ENCODE data around the gene IFI16. TPM values are rescaled to one million over a fixed set of nuclear protein-coding genes. Genes with fewer than 3 reads are reported as not detected.

IFI16 gene
- total and polyA plus RNA-seq, 2 experiments from 2014 or later = 25.1 to 31.8 TPM

- Histone ChIP-seq H3K4me1 (ENCODE audit: insufficient read depth) (no peaks in the 10 kb centered on the region), H3K4me3 (no peak overlapping the region), H3K27me3 (no peaks in the 10 kb centered on the region), H4K20me1 (ENCODE audit: insufficient read depth, poor library complexity, severe bottlenecking) (no peaks in the 10 kb centered on the region), H3K36me3 (replicated peaks; ENCODE audit: insufficient read depth, low read depth) (no peaks in the 10 kb centered on the region), H2AFZ (no peak overlapping the region), H3K4me2 (no peak overlapping the region), H3K9me3 (ENCODE audit: low read depth) (no peaks in the 10 kb centered on the region), H3K27ac (no peak overlapping the region), H3K79me2 (no peaks in the 10 kb centered on the region), H3K9me2 (replicated peaks; ENCODE audit: insufficient read depth) (no peaks in the 10 kb centered on the region)
- DNase-seq (ENCODE audit: low spot score) = no peak
- WGBS (ENCODE audit: low lambda C conversion rate, missing lambda C conversion rate) = 88% methylated on average over 12 of the region's 12 CpGs
- TF ChIP-seq EZH2phosphoT487 (IDR thresholded peaks at IDR 0.05; ENCODE audit: low read depth, severe bottlenecking, unreplicated experiment) (no peak), CTCF (IDR thresholded peaks at IDR 0.05; ENCODE audit: poor library complexity) (no peak), EZH2 (IDR thresholded peaks at IDR 0.05; ENCODE audit: borderline replicate concordance) (no peak)
These were observed 67.6 kb downstream of the IFI16 start for GRCh38 chr1:159077120-159077961.

- Histone ChIP-seq H3K27ac (no peak overlapping the region), H3K4me3 (no peak overlapping the region), H4K20me1 (ENCODE audit: insufficient read depth, poor library complexity, severe bottlenecking) (no peaks in the 10 kb centered on the region), H2AFZ (no peak overlapping the region), H3K27me3 (no peaks in the 10 kb centered on the region), H3K79me2 (no peaks in the 10 kb centered on the region), H3K9me3 (ENCODE audit: low read depth) (no peaks in the 10 kb centered on the region), H3K4me1 (ENCODE audit: insufficient read depth) (no peaks in the 10 kb centered on the region), H3K36me3 (replicated peaks; ENCODE audit: insufficient read depth, low read depth) (no peaks in the 10 kb centered on the region), H3K9me2 (replicated peaks; ENCODE audit: insufficient read depth) (no peaks in the 10 kb centered on the region), H3K4me2 (no peak overlapping the region)
- no peak for TF ChIP-seq EZH2phosphoT487 (IDR thresholded peaks at IDR 0.05; ENCODE audit: low read depth, severe bottlenecking, unreplicated experiment)
- TF ChIP-seq EZH2 (IDR thresholded peaks at IDR 0.05; ENCODE audit: borderline replicate concordance) = no peak
- TF ChIP-seq CTCF (IDR thresholded peaks at IDR 0.05; ENCODE audit: poor library complexity) = no peak
- no peak for DNase-seq (ENCODE audit: low spot score)
- WGBS (ENCODE audit: low lambda C conversion rate, missing lambda C conversion rate) = 93% methylated on average over 1 of the region's 1 CpG
These were observed 69.8 kb downstream of the IFI16 start for GRCh38 chr1:159079525-159079924.

- Histone ChIP-seq H4K20me1 (ENCODE audit: insufficient read depth, poor library complexity, severe bottlenecking) (no peaks in the 10 kb centered on the region), H3K4me1 (ENCODE audit: insufficient read depth) (no peaks in the 10 kb centered on the region), H2AFZ (no peak overlapping the region), H3K27me3 (no peaks in the 10 kb centered on the region), H3K4me3 (no peak overlapping the region), H3K4me2 (no peak overlapping the region), H3K9me2 (replicated peaks; ENCODE audit: insufficient read depth) (no peaks in the 10 kb centered on the region), H3K9me3 (ENCODE audit: low read depth) (no peaks in the 10 kb centered on the region), H3K27ac (no peak overlapping the region), H3K79me2 (no peaks in the 10 kb centered on the region), H3K36me3 (replicated peaks; ENCODE audit: insufficient read depth, low read depth) (no peaks in the 10 kb centered on the region)
- no peak for DNase-seq (ENCODE audit: low spot score)
- WGBS (ENCODE audit: low lambda C conversion rate, missing lambda C conversion rate) = 66% methylated on average over 1 of the region's 1 CpG
- no peak for TF ChIP-seq EZH2phosphoT487 (IDR thresholded peaks at IDR 0.05; ENCODE audit: low read depth, severe bottlenecking, unreplicated experiment)
- TF ChIP-seq EZH2 (IDR thresholded peaks at IDR 0.05; ENCODE audit: borderline replicate concordance) = no peak
- no peak for TF ChIP-seq CTCF (IDR thresholded peaks at IDR 0.05; ENCODE audit: poor library complexity)
These were observed 71.9 kb downstream of the IFI16 start for GRCh38 chr1:159081626-159082025.
